Gastrocnemius medialis (tissue), 4 donors: ENCODE results near the gene DNM3.

ENCODE experiments used
- POLR2A ChIP-seq, 2 donors: fragments of 450-650 bp; IDR thresholded peaks; one replicate each; pipeline ENCODE4 v1.6.1; 2017; ENCODE audit warnings: antibody characterized with exemption in 2 of 2, mild to moderate bottlenecking in 2 of 2, moderate library complexity in 2 of 2
- TF ChIP-seq, protein P1 (sequence below), 5 experiments: fragments of 450-650 bp in 3 of 5; fragments of 200-600 bp in 2 of 5; sonication (generic) in 2 of 5; IDR thresholded peaks in 4 of 5; conservative IDR thresholded peaks in 1 of 5; 1 replicate in 4 of 5; 2 replicates in 1 of 5; pipeline ENCODE4 v1.5.1; 2016 to 2019; ENCODE audit warnings: antibody characterized with exemption in 5 of 5, mild to moderate bottlenecking in 3 of 5, moderate library complexity in 3 of 5

DNA sequence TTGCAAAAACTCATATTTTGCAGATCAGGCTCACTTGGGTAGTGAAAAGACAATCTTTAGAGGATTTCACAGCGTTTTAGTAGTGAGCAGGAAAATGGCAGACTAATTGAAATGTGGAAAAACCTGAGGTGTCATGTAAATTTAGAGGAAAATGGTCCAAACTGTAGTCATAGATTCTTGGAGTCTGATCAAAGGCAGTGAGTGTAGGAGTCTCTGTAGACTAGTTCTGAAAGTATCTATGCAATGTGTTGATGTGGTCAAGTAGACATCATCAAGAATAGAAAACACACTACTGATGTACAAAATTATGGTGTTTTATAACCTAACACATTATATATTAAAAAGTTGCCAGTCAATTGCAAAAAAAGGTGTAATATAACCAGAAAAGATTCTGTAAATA, 436.0 kb downstream of the DNM3 start:
- TF ChIP-seq, protein P1, sequence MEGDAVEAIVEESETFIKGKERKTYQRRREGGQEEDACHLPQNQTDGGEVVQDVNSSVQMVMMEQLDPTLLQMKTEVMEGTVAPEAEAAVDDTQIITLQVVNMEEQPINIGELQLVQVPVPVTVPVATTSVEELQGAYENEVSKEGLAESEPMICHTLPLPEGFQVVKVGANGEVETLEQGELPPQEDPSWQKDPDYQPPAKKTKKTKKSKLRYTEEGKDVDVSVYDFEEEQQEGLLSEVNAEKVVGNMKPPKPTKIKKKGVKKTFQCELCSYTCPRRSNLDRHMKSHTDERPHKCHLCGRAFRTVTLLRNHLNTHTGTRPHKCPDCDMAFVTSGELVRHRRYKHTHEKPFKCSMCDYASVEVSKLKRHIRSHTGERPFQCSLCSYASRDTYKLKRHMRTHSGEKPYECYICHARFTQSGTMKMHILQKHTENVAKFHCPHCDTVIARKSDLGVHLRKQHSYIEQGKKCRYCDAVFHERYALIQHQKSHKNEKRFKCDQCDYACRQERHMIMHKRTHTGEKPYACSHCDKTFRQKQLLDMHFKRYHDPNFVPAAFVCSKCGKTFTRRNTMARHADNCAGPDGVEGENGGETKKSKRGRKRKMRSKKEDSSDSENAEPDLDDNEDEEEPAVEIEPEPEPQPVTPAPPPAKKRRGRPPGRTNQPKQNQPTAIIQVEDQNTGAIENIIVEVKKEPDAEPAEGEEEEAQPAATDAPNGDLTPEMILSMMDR (IDR thresholded peaks at IDR 0.05 in 4 of 5, conservative IDR thresholded peaks at IDR 0.05 in 1 of 5) = no peak
- TF ChIP-seq POLR2A (IDR thresholded peaks at IDR 0.05) = no peak
